ENCODE results near the gene SPOCK1.
"Not testable (repeated sequence)": the region's sequence is repeated elsewhere in the genome, so short reads cannot be mapped to it uniquely, and the experiment has no call there.

SPOCK1 gene

GRCh38 chr5:136992796-136993489, 506.2 kb downstream of the SPOCK1 start:
- no peak for DNase-seq (ENCODE audit: low read depth, low spot score)
- TF ChIP-seq EZH2 (IDR thresholded peaks at IDR 0.05) (no peak), POLR2AphosphoS5 (IDR thresholded peaks at IDR 0.05; ENCODE audit: borderline replicate concordance, low read depth, low read length) (no peak), FOXP2 (optimal IDR thresholded peaks at IDR 0.05; ENCODE audit: control extremely low read depth, extremely low read length, insufficient read depth) (no peak)
- Histone ChIP-seq H3K4me3 (no peak overlapping the region), H3K27ac (no peak overlapping the region), H3K9ac (ENCODE audit: insufficient read length) (no peak overlapping the region), H3K36me3 (ENCODE audit: insufficient read depth, low read length) (no peaks in the 10 kb centered on the region), H3K9me3 (ENCODE audit: low read depth, low read length) (no peaks in the 10 kb centered on the region)

- H3K27ac ChIP-seq: no peak overlapping the region
- DNase-seq (ENCODE audit: low read depth, low spot score): no peak
- TF ChIP-seq POLR2AphosphoS5 (IDR thresholded peaks at IDR 0.05; ENCODE audit: borderline replicate concordance, low read depth, low read length): no peak
- TF ChIP-seq EZH2 (IDR thresholded peaks at IDR 0.05): no peak
- TF ChIP-seq FOXP2 (optimal IDR thresholded peaks at IDR 0.05; ENCODE audit: control extremely low read depth, extremely low read length, insufficient read depth): no peak
- no peaks in the 10 kb centered on the region for H3K36me3 ChIP-seq (ENCODE audit: insufficient read depth, low read length)
- H3K9me3 ChIP-seq (ENCODE audit: low read depth, low read length): no peaks in the 10 kb centered on the region
- no peak overlapping the region for H3K9ac ChIP-seq (ENCODE audit: insufficient read length)
- H3K4me3 ChIP-seq: no peak overlapping the region
Measured at GRCh38 chr5:136985785-136986475, 513.2 kb downstream of the SPOCK1 start.

DNA sequence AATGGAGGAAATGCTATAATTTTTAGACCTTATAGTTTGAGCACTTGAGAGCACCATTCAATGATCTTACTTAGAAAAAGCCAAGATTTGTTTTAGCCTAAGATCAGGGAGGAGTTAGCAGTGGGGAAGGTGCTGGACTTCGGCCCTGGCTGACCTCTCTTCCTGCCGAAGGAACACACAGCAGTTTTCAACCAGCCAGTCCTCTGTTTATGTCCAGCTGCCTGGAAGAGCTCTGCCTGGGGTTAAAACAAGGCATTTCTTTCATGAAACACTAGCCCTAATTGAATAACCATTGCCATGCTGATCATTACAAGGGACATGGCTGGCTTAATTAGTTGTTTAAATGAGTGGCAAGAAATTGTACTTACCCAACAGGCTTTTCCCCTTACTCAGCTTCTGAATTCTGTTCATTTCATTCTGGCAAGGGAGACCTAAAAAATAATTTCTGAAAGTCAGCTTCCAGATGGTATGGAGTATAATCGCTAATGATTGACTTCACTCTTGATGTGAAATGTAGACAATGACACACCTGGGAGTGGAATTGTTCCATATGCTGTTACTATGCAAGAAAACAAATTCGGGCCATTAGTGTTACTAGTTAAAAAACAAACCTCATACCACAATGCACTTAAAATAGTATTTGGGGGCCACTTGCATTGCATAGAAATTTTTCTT, 514.2 kb downstream of the SPOCK1 start:
- no peak for TF ChIP-seq FOXP2 (optimal IDR thresholded peaks at IDR 0.05; ENCODE audit: control extremely low read depth, extremely low read length, insufficient read depth)
- TF ChIP-seq EZH2 (IDR thresholded peaks at IDR 0.05): no peak
- no peak for TF ChIP-seq POLR2AphosphoS5 (IDR thresholded peaks at IDR 0.05; ENCODE audit: borderline replicate concordance, low read depth, low read length)
- no peak overlapping the region for H3K9ac ChIP-seq (ENCODE audit: insufficient read length)
- no peak for DNase-seq (ENCODE audit: low read depth, low spot score)

DNA sequence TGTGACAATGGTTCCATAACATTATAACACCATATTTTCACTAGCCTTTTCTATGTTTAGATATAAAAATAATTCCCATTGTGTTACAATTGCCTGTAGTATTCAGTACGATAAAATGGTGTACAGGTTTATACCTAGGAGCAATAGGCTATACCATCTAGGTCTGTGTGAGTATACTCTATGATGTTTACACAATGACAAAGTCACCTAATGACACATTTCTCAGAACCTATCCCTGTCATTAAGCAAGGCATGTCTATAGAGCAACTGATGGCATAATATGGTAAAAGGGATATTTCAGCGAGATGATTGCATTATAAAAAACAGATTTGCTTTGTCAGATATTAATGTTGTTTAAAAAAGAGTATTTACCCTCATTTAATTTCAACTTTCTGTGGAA, 517.2 kb downstream of the SPOCK1 start:
- no peak overlapping the region for H3K4me3 ChIP-seq
- no peak overlapping the region for H3K9ac ChIP-seq (ENCODE audit: insufficient read length)
- no peaks in the 10 kb centered on the region for H3K9me3 ChIP-seq (ENCODE audit: low read depth, low read length)
- no peak for DNase-seq (ENCODE audit: low read depth, low spot score)
- TF ChIP-seq FOXP2 (optimal IDR thresholded peaks at IDR 0.05; ENCODE audit: control extremely low read depth, extremely low read length, insufficient read depth) (no peak), EZH2 (IDR thresholded peaks at IDR 0.05) (no peak), POLR2AphosphoS5 (IDR thresholded peaks at IDR 0.05; ENCODE audit: borderline replicate concordance, low read depth, low read length) (no peak)
- H3K36me3 ChIP-seq (ENCODE audit: insufficient read depth, low read length): no peaks in the 10 kb centered on the region
- H3K27ac ChIP-seq: no peak overlapping the region

More for the DNA sequence above, 514.2 kb downstream of the SPOCK1 start:
- Histone ChIP-seq H3K27ac (no peak overlapping the region), H3K36me3 (ENCODE audit: insufficient read depth, low read length) (no peaks in the 10 kb centered on the region), H3K4me3 (no peak overlapping the region), H3K9me3 (ENCODE audit: low read depth, low read length) (no peaks in the 10 kb centered on the region)

DNA sequence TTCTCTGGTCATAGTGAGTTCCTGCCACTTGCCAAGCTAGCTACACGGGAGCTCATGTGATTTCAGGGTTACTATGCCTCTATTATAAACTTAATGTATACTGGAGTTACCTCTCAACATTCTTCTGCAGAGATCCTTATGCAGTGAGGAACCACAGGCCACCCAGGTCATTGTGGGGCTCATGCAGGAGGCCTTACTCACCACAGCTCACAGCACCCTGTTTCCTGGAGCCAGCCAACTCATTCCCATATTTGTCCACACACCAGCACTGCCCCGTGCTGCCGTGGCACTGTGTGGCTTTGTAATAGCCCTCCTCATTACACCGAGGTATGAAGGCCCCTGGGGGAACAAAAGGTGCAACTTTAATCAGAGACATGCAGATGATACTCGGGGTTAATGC, 520.0 kb downstream of the SPOCK1 start:
- no peak overlapping the region for H3K4me3 ChIP-seq
- H3K9ac ChIP-seq (ENCODE audit: insufficient read length): no peak overlapping the region
- TF ChIP-seq FOXP2 (optimal IDR thresholded peaks at IDR 0.05; ENCODE audit: control extremely low read depth, extremely low read length, insufficient read depth): no peak
- TF ChIP-seq EZH2 (IDR thresholded peaks at IDR 0.05): no peak
- no peaks in the 10 kb centered on the region for H3K36me3 ChIP-seq (ENCODE audit: insufficient read depth, low read length)
- DNase-seq (ENCODE audit: low read depth, low spot score): no peak
- H3K27ac ChIP-seq: no peak overlapping the region
- no peaks in the 10 kb centered on the region for H3K9me3 ChIP-seq (ENCODE audit: low read depth, low read length)

GRCh38 chr5:136963504-136963903, 535.6 kb downstream of the SPOCK1 start:
- Histone ChIP-seq H3K36me3 (ENCODE audit: insufficient read depth, low read length) (no peaks in the 10 kb centered on the region), H3K9ac (ENCODE audit: insufficient read length) (no peak overlapping the region), H3K4me3 (no peak overlapping the region), H3K27ac (no peak overlapping the region), H3K9me3 (ENCODE audit: low read depth, low read length) (no peaks in the 10 kb centered on the region)
- DNase-seq (ENCODE audit: low read depth, low spot score): no peak
- no peak for TF ChIP-seq POLR2AphosphoS5 (IDR thresholded peaks at IDR 0.05; ENCODE audit: borderline replicate concordance, low read depth, low read length)
- TF ChIP-seq EZH2 (IDR thresholded peaks at IDR 0.05): no peak
- TF ChIP-seq FOXP2 (optimal IDR thresholded peaks at IDR 0.05; ENCODE audit: control extremely low read depth, extremely low read length, insufficient read depth): no peak

- H3K4me3 ChIP-seq: no peak overlapping the region
- TF ChIP-seq POLR2AphosphoS5 (IDR thresholded peaks at IDR 0.05; ENCODE audit: borderline replicate concordance, low read depth, low read length) (no peak), FOXP2 (optimal IDR thresholded peaks at IDR 0.05; ENCODE audit: control extremely low read depth, extremely low read length, insufficient read depth) (no peak), EZH2 (IDR thresholded peaks at IDR 0.05) (no peak)
- no peaks in the 10 kb centered on the region for H3K36me3 ChIP-seq (ENCODE audit: insufficient read depth, low read length)
- no peak for DNase-seq (ENCODE audit: low read depth, low spot score)
- no peaks in the 10 kb centered on the region for H3K9me3 ChIP-seq (ENCODE audit: low read depth, low read length)
- no peak overlapping the region for H3K9ac ChIP-seq (ENCODE audit: insufficient read length)
- no peak overlapping the region for H3K27ac ChIP-seq
Measured at GRCh38 chr5:136957428-136957827, 541.7 kb downstream of the SPOCK1 start.

GRCh38 chr5:136954142-136954541, 545.0 kb downstream of the SPOCK1 start:
- not testable (repeated sequence) for H3K9me3 ChIP-seq (ENCODE audit: low read depth, low read length); DNase-seq (ENCODE audit: low read depth, low spot score); H3K4me3 ChIP-seq; H3K27ac ChIP-seq; H3K9ac ChIP-seq (ENCODE audit: insufficient read length); H3K36me3 ChIP-seq (ENCODE audit: insufficient read depth, low read length)

DNA sequence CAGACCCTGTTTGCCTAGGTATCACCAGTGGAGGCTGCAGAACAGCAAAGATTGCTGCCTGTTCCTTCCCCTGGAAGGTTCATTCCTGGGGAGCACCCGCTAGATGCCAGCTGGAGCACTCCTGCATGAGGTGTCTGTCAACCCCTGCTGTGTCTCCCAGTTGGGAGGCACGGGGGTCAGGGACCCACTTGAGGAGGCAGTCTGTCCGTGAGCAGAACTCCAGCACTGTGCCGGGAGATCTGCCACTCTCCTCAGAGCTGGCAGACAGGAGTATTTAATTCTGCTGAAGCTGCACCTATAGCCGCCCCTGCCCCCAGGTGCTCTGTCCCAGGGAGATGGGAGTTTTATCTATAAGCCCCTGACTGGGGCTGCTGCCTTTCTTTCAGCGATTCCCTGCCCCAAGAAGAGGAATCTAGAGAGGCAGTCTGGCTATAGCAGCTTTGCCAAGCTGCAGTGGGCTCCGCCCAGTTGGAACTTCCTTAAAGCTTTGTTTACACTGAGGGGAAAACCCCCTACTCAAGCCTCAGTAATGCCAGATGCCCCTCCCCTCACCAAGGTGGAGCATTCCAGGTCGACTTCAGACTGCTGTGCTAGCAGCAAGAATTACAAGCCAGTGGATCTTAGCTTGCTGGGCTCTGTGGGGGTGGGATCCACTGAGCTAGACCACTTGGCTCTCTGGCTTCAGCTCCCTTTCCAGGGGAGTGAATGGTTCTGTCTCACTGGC, 545.6 kb downstream of the SPOCK1 start:
- not testable (repeated sequence) for H3K4me3 ChIP-seq; H3K27ac ChIP-seq; DNase-seq (ENCODE audit: low read depth, low spot score); H3K36me3 ChIP-seq (ENCODE audit: insufficient read depth, low read length); H3K9me3 ChIP-seq (ENCODE audit: low read depth, low read length); H3K9ac ChIP-seq (ENCODE audit: insufficient read length)

Data from SK-N-MC (cell line).